ENCODE results near the gene ALOX5AP.

Gene ALOX5AP

DNA sequence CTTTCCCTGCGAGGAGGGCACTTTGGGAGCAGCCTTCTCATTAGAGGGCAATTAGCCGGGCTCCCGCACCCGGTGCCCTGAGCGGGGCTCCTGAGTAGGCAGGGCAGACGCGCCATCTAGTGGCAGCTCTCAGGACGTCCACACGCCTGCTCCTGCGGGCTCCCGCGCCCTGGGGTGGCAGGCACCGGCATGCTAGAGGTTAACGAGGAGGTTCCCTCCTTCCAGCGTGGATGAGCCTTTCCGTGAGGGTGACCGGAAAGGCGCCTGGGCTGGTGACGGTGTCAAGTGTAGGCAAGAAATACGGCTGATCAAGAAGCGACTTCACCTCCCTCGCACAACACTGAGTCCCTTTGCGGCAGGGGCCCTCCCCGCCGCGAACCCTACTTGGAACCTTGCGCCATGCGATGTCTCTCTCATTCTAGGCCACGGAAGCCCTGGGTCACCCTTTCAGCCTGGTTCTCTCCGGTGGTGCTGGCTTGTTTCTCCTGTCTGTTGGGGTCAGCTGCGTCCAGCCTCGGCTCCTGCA, 67.7 kb downstream of the ALOX5AP start:
- peak; percentile 78 for DNase-seq

DNA sequence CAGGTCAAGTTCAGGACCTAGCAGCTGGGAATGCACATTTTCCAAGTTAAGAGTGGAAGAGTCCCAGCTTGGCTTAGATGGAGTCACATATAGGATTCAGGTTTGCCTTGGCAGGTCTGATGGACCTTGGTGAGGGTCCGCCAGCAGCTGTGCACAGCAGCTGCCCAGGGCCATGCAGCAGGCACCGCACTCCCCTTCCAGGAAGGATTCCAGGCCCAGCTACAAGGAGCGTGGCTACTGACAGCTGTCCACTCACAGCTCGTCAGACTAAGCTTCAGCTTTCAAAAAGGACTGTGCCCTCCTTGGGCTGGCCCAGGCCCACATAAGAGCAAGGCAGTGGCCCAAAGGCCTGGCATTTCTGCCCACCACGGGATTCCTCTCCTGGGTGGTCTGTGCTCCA, 68.4 kb downstream of the ALOX5AP start:
- DNase-seq: no peak

DNA sequence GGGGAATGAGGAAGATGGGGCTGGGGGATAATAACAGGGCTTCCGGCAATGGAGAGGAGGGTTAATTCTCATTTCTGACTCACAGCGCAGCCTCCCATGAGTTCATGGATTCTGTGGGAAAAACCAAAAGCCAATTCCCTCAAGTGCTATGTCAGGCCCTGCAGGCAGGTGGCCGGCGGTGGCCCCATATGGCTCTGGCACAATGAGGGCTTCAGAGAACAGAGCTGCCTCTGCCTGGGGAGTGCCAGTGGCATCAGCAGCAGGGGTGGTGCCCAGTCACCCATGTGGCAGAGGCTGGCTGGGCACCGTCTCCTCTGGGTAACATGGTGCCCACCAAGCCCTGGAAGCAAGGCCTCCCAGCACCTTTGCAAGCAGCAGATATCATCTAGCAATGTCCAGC, 69.1 kb downstream of the ALOX5AP start:
- DNase-seq: no peak

DNA sequence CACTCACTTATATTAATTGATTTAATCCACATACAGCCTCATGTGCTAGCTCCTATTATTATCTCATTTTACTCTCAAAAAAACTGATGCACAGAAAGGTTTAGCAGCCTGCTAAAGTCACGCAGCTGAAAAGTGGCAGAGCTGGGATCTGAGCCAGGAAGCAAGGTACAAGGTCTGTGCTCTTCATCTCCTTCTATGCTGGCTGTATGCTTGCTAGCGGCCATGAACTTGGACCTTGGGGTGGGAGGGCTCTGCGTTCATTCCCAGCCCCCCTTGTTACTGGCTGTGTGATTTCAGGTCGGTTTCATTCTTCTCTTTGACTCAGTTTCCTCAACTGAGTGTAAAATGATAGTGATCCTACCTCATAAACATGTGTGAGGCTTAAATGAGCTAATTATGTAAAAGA, 69.8 kb downstream of the ALOX5AP start:
- DNase-seq: no peak

DNA sequence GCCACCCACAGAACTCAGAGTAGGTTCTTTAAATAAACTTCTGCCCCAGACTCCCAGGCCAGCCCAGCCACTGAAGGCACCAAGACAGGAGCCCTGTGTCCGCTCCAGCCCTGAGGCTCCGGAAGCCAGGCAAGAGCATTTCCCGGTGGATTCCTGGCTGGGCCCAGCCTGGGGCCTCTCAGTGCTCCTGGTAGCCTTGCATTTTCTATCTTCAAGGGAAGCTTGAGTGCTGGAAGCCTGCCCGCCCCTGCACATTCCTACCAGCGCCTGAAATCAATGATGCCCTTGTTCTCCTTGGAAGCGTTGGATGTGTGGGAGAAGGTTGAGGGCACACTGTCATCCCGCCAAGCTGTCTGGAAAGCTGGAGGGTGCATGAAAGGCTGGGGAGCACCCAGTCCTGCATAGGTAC, 70.3 kb downstream of the ALOX5AP start:
- no peak for DNase-seq

DNA sequence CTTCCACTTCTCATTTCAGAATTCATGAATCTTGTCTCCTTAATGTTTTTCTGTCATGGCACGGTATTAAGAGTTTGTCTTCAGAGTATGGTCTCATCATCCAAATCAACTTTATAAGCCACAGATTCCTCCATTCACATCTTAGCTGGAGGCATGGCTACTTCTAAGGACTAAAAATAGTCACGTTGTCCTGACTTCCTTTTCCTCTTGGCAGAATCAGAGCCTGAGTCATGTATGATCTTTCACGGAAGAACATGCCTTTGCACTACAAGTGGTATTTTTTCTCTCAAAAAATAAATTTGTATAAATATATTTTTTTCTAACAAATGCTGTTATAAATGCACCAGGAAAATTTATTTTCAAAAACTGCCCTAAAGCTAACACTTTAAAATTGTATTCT, 71.4 kb downstream of the ALOX5AP start:
- DNase-seq: no peak

DNA sequence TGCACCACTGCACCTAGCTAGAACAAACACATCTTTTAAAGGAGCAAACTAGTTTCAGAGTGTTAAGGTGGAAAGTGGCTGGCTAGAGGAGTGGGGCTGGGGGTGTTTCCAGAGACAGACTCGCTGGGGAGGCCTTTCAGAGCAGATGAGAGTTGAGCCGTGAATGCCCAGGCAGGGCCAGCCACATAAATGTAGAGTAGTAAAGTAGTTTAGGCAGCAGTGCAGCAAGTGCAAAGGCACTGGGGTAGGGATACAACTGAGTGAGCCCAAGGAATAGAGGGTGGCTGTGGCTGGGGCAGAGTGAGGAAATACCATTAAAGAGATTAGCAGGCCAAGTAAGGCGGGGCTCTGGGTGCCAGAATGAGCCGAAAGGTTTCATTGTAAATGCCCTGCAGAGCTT, 72.0 kb downstream of the ALOX5AP start:
- no peak for DNase-seq

DNA sequence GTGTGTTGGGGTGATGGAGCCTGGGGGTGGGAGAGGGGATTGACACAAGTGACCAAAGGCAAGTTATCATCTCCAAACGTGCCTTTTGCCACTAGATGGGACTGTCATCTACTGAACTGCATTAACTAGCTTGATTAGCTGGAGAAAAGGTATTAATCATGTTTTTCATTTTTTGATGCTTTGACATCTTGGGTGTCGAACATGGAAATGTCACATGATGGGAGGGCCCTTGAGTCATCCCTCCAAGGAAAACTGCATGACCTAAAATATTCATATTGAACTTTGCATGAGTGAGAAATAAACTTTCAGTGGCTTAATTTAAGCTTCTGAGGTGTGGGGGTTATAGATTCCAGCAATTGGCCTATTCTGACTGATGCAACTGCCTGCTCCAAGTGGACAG, 73.3 kb downstream of the ALOX5AP start:
- no peak for DNase-seq

DNA sequence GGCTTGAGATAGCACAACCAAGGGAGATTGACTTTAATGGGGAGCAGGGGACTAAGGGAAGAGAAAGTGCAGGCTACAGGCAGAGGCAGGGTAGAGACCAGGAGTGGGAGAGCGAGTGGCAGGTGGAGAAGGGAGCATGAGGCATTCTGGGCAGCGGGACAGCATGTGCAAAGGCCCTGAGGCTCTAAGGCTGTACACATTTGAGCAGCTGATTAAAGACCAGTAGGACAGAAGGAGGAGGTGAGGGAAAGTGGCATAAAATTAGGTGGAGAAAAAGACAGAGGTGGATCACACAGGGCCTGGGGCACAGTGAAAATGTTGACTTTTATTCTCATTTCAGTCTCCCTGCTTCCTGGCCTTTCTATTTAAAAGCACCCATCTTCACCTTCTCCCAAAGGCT, 74.4 kb downstream of the ALOX5AP start:
- DNase-seq: no peak

DNA sequence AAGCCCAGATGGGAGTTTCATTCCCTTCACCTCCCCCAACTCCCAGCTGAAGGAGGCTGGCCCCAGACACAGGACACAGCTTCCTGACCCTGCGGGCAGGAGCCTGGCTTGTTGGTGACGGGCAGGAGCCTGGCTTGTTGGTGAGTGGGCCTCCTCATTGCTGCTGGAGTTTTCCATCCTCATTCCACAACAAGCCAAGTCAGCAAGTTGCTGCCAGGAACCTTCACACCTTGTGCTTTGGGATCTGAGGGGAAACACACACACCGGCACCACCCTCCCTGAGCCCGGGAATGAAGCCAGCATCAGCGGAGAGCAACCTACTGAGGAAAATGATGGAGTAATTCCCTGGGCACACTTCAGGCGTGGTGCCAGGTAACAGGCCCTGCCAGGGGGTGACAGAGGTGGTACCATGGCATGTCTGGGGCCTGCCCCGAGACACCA, 74.9 kb downstream of the ALOX5AP start:
- no peak for DNase-seq

DNA sequence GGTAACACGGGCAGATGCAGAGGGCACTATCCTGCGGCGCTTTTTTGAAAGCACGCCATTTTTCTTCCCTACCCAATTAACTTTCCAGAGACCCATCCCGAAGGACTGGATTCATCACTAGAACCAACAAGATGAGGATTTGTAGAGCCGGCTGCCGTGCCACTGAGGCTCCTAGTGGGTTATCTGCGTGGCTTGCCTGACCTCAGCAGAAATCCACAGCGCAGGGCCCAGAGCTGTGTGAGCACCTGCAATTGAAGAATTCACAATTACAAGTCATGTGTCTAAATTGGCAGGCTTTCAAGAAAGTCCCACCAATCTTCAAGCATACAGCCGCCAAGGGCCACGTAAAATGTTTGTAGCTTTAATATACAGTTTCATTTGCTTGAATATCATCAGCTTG, 75.5 kb downstream of the ALOX5AP start:
- no peak for DNase-seq

Data from CD4-positive, alpha-beta T cell treated with Interleukin-15 for 1 hour (primary cell).